Muscle layer of colon (tissue), 2 donors: Measurements from ENCODE around the gene PSMD14.

ENCODE experiments used
- H3K27ac ChIP-seq: one replicate; pipeline ENCODE4 v1.7.0; 2013; ENCODE audit warnings: low read depth, mild to moderate bottlenecking, low read length, moderate library complexity
- H3K27me3 ChIP-seq, 2 donors: one replicate each; pipeline ENCODE4 v1.7.0; 2013; ENCODE audit warnings: low read length in 2 of 2, mild to moderate bottlenecking in 2 of 2; ENCODE audit not compliant: insufficient read depth in 2 of 2, control insufficient read depth in 1 of 2
- H3K36me3 ChIP-seq: one replicate; pipeline ENCODE4 v1.7.0; 2013; ENCODE audit warnings: mild to moderate bottlenecking, low read length; ENCODE audit not compliant: insufficient read depth
- H3K4me1 ChIP-seq: one replicate; pipeline ENCODE4 v1.7.0; 2013; ENCODE audit warnings: mild to moderate bottlenecking, low read length; ENCODE audit not compliant: insufficient read depth
- H3K4me3 ChIP-seq, 2 donors: one replicate each; pipeline ENCODE4 v1.7.0; 2013; ENCODE audit warnings: low read length in 2 of 2, low read depth in 1 of 2, mild to moderate bottlenecking in 1 of 2, moderate library complexity in 1 of 2
- H3K9ac ChIP-seq: one replicate; pipeline ENCODE4 v1.7.0; 2013; ENCODE audit warnings: low read length
- H3K9me3 ChIP-seq: one replicate; pipeline ENCODE4 v1.7.0; 2013; ENCODE audit warnings: mild to moderate bottlenecking, low read length
- donor health status: abdominal sarcoma.
- donor health status: Adenocarcinoma of cecum.

The PSMD14 gene

DNA sequence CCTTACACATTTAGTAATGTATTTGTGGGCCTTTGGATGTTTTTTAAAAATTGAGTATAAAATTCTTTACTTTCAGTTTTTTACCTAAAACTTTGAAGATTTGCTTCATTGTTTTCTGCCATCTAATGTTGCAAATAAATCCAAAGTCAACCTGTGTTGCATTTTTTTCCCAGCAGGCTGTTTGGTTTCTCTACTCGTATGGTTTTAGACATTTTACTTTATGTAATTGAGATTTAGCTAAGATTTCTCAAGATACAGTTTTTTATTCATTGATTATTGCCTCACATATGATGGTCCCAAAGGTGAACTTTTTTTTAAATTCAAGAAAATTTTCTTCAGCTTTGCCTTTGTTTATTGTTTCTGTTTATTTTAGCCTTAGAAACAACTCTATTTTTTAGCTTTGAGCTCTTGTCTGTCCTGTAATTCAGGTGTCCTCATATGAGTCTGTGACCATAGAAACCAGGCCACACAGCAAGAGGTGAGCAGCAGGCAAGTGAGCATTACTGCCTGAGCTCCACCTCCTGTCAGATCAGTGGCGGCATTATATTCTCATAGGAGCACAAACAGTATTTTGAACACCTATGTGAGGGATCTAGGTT is 54.4 kb downstream of the PSMD14 start:
- no peak overlapping the region for H3K27ac ChIP-seq
- no peaks in the 10 kb centered on the region for H3K27me3 ChIP-seq
- no peaks in the 10 kb centered on the region for H3K36me3 ChIP-seq
- no peaks in the 10 kb centered on the region for H3K4me1 ChIP-seq
- no peaks in the 10 kb centered on the region for H3K9me3 ChIP-seq
- no peak overlapping the region for H3K9ac ChIP-seq
- no peak overlapping the region for H3K4me3 ChIP-seq

DNA sequence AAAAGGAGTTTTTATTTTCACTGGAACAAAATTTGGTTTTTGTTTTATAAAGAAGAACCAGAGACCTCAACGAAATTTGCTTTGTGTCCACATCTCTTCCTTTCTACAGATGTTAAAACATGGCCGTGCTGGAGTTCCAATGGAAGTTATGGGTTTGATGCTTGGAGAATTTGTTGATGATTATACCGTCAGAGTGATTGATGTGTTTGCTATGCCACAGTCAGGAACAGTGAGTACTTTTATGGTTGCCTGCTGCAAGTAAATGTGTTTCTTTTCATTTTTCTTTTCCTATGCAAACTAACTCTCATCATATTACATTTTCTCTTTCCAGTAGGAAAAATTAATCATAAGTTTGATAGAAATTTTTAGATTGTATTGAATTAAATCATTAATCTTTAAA is 59.5 kb downstream of the PSMD14 start:
- Histone ChIP-seq H3K9ac (no peak overlapping the region), H3K36me3 (peaks cover 7% of the 10 kb centered on the region), H3K9me3 (no peaks in the 10 kb centered on the region), H3K27me3 (no peaks in the 10 kb centered on the region), H3K27ac (no peak overlapping the region), H3K4me1 (no peaks in the 10 kb centered on the region), H3K4me3 (no peak overlapping the region)

GRCh38 chr2:161369311-161369710 is 61.1 kb downstream of the PSMD14 start:
- H3K36me3 ChIP-seq: peaks cover 7% of the 10 kb centered on the region
- no peak overlapping the region for H3K27ac ChIP-seq
- H3K27me3 ChIP-seq: no peaks in the 10 kb centered on the region
- H3K4me3 ChIP-seq: no peak overlapping the region
- no peak overlapping the region for H3K9ac ChIP-seq
- H3K9me3 ChIP-seq: no peaks in the 10 kb centered on the region
- H3K4me1 ChIP-seq: no peaks in the 10 kb centered on the region

DNA sequence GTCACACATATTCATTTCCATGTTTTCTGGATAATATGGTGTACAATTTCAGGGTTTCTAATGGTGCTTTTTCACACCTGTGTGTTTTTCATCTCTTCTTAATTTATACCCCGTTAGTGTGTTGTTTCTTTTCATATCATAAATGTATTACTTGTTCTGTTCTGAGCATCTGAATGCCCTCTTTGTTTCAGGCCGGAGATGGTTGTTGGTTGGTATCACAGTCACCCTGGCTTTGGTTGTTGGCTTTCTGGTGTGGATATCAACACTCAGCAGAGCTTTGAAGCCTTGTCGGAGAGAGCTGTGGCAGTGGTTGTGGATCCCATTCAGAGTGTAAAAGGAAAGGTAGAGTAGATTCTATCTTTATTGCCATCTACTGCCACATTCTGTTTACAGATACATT is 62.8 kb downstream of the PSMD14 start:
- no peak overlapping the region for H3K27ac ChIP-seq
- H3K36me3 ChIP-seq: peaks cover 7% of the 10 kb centered on the region

GRCh38 chr2:161371869-161372268 is 63.6 kb downstream of the PSMD14 start:
- Histone ChIP-seq H3K36me3 (peaks cover 7% of the 10 kb centered on the region), H3K27ac (no peak overlapping the region), H3K9me3 (no peaks in the 10 kb centered on the region), H3K27me3 (no peaks in the 10 kb centered on the region), H3K4me3 (no peak overlapping the region), H3K4me1 (no peaks in the 10 kb centered on the region), H3K9ac (no peak overlapping the region)

More for the DNA sequence above, 62.8 kb downstream of the PSMD14 start:
- Histone ChIP-seq H3K4me3 (no peak overlapping the region), H3K27me3 (no peaks in the 10 kb centered on the region), H3K9me3 (no peaks in the 10 kb centered on the region), H3K4me1 (no peaks in the 10 kb centered on the region), H3K9ac (no peak overlapping the region)

- Histone ChIP-seq H3K4me1 (no peaks in the 10 kb centered on the region), H3K4me3 (no peak overlapping the region), H3K27me3 (no peaks in the 10 kb centered on the region), H3K9ac (no peak overlapping the region), H3K36me3 (peaks cover 7% of the 10 kb centered on the region), H3K9me3 (no peaks in the 10 kb centered on the region), H3K27ac (no peak overlapping the region)
Observed at GRCh38 chr2:161373942-161374341, 65.7 kb downstream of the PSMD14 start.

- no peaks in the 10 kb centered on the region for H3K9me3 ChIP-seq
- no peaks in the 10 kb centered on the region for H3K4me1 ChIP-seq
- H3K27ac ChIP-seq: no peak overlapping the region
- H3K36me3 ChIP-seq: peaks cover 7% of the 10 kb centered on the region
- no peak overlapping the region for H3K4me3 ChIP-seq
- no peak overlapping the region for H3K9ac ChIP-seq
- H3K27me3 ChIP-seq: no peaks in the 10 kb centered on the region
Observed at GRCh38 chr2:161374446-161374845, 66.2 kb downstream of the PSMD14 start.

- H3K9ac ChIP-seq: no peak overlapping the region
- no peaks in the 10 kb centered on the region for H3K27me3 ChIP-seq
- no peak overlapping the region for H3K27ac ChIP-seq
- H3K9me3 ChIP-seq: no peaks in the 10 kb centered on the region
- no peaks in the 10 kb centered on the region for H3K36me3 ChIP-seq
- no peak overlapping the region for H3K4me3 ChIP-seq
- no peaks in the 10 kb centered on the region for H3K4me1 ChIP-seq
Observed at GRCh38 chr2:161379740-161380139, 71.5 kb downstream of the PSMD14 start.

- no peak overlapping the region for H3K27ac ChIP-seq
- no peak overlapping the region for H3K9ac ChIP-seq
- no peaks in the 10 kb centered on the region for H3K36me3 ChIP-seq
- no peaks in the 10 kb centered on the region for H3K4me1 ChIP-seq
- no peaks in the 10 kb centered on the region for H3K27me3 ChIP-seq
- no peak overlapping the region for H3K4me3 ChIP-seq
- H3K9me3 ChIP-seq: no peaks in the 10 kb centered on the region
Observed at GRCh38 chr2:161381546-161381945, 73.3 kb downstream of the PSMD14 start.

DNA sequence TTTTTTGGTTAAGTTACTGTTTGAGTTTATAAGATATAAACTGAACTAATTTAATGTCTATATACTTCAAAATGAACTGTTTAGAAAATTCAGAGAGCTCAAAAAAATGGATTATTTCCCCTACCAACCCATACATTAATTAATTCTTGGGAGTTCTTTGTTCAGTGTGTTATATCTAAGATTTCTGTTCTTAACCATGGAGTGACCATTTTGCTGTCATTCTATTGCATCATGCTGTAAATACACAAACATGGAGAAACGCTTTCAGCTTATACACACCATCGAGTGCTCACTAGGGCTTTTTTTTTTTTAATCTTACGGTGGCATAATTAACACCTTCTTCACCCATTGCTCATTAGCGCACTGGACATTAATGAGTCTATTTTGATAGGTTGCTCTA is 74.5 kb downstream of the PSMD14 start:
- H3K9ac ChIP-seq: no peak overlapping the region
- no peak overlapping the region for H3K27ac ChIP-seq
- no peak overlapping the region for H3K4me3 ChIP-seq
- no peaks in the 10 kb centered on the region for H3K36me3 ChIP-seq
- H3K4me1 ChIP-seq: no peaks in the 10 kb centered on the region
- no peaks in the 10 kb centered on the region for H3K27me3 ChIP-seq
- no peaks in the 10 kb centered on the region for H3K9me3 ChIP-seq

- Histone ChIP-seq H3K27me3 (no peaks in the 10 kb centered on the region), H3K4me1 (no peaks in the 10 kb centered on the region), H3K9me3 (no peaks in the 10 kb centered on the region), H3K9ac (no peak overlapping the region), H3K27ac (no peak overlapping the region), H3K4me3 (no peak overlapping the region), H3K36me3 (no peaks in the 10 kb centered on the region)
Observed at GRCh38 chr2:161384864-161385263, 76.6 kb downstream of the PSMD14 start.

- no peak overlapping the region for H3K9ac ChIP-seq
- no peaks in the 10 kb centered on the region for H3K4me1 ChIP-seq
- no peak overlapping the region for H3K27ac ChIP-seq
- H3K4me3 ChIP-seq: no peak overlapping the region
- H3K9me3 ChIP-seq: no peaks in the 10 kb centered on the region
- no peaks in the 10 kb centered on the region for H3K36me3 ChIP-seq
- H3K27me3 ChIP-seq: no peaks in the 10 kb centered on the region
Observed at GRCh38 chr2:161386228-161386824, 78.1 kb downstream of the PSMD14 start.
